Stomach smooth muscle (tissue), 2 donors: Measurements from ENCODE around the gene CCDC170.

Experiments
- H3K27ac ChIP-seq: one replicate; pipeline ENCODE4 v1.7.0; 2013; ENCODE audit warnings: mild to moderate bottlenecking, low read length, inconsistent platforms
- H3K27me3 ChIP-seq, 2 donors: one replicate each; pipeline ENCODE4 v1.7.0; 2013; ENCODE audit warnings: low read length in 2 of 2; ENCODE audit not compliant: insufficient read depth in 2 of 2, control insufficient read depth in 1 of 2
- H3K36me3 ChIP-seq, 2 donors: one replicate each; pipeline ENCODE4 v1.7.0; 2013; ENCODE audit warnings: low read length in 2 of 2; ENCODE audit not compliant: control insufficient read depth in 2 of 2, insufficient read depth in 2 of 2
- H3K4me1 ChIP-seq: one replicate; pipeline ENCODE4 v1.7.0; 2013; ENCODE audit warnings: low read length; ENCODE audit not compliant: control insufficient read depth, insufficient read depth
- H3K4me3 ChIP-seq, 2 donors: one replicate each; pipeline ENCODE4 v1.7.0; 2013; ENCODE audit warnings: low read length in 2 of 2
- H3K9ac ChIP-seq, 2 donors: one replicate each; pipeline ENCODE4 v1.7.0; 2013; ENCODE audit warnings: low read length in 2 of 2, mild to moderate bottlenecking in 1 of 2
- H3K9me3 ChIP-seq, 2 donors: one replicate each; pipeline ENCODE4 v1.7.0; 2013; ENCODE audit warnings: low read length in 2 of 2; ENCODE audit not compliant: control insufficient read depth in 2 of 2
- donor health status: healthy.
- donor health status: Pancreatic carcinoma.

The CCDC170 gene

DNA sequence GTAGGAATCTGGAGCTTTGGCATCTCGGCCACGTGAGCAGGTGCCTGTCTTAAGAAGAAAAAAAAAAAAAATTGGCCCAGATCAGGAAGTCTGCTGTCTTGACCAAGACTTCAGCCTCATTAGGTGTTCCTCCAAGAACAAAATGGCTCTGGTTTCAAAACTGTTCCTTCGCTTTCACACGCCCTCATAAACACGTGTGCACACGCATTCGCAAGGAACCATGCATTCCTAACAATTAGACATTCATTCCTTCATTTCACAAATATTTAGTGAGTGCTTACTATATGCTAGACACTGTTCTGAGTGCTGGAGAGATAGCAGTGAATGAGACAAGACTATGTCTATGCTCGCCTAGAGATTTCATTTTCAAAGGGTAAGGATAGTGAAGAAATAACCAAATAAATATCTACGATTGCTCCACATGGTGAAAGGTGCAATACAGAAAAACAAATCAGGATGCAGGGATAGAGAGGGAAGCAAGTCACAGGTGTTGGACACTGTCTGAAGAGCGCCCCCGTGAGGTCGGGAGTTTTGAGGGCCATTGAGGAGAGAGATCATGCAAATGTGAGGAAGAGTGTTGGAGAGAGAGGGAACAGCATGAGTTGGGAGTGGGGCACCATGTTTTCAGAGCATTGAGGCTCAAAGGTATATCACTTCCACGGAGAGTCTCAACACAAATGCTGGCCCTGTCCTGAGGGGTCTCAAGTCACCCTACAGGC lies 53.3 kb downstream of the CCDC170 start:
- Histone ChIP-seq H3K27me3 (no peaks in the 10 kb centered on the region), H3K9me3 (peaks cover 4 to 9% of the 10 kb centered on the region in 2 donors), H3K36me3 (no peaks in the 10 kb centered on the region), H3K9ac (no peak overlapping the region), H3K4me1 (no peaks in the 10 kb centered on the region), H3K27ac (no peak overlapping the region), H3K4me3 (no peak overlapping the region)

DNA sequence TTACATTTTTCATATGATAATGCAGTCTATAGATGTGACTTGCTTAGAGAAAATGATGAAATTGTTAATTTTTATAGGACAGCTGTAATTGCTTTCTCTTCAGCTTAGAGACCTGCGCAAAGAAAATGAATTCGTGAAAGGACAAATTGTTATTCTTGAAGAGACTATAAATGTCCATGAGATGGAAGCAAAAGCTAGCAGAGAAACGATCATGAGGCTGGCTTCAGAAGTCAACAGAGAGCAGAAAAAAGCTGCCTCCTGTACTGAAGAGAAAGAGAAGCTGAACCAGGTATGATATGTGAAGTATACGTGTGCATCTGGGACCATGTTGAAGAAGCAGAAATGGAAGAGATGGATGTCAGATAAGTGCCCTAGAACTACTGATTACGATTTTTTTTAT lies 54.4 kb downstream of the CCDC170 start:
- Histone ChIP-seq H3K27me3 (no peaks in the 10 kb centered on the region), H3K9me3 (peaks cover 4 to 9% of the 10 kb centered on the region in 2 donors), H3K4me3 (no peak overlapping the region), H3K4me1 (no peaks in the 10 kb centered on the region), H3K9ac (no peak overlapping the region), H3K27ac (no peak overlapping the region), H3K36me3 (no peaks in the 10 kb centered on the region)

DNA sequence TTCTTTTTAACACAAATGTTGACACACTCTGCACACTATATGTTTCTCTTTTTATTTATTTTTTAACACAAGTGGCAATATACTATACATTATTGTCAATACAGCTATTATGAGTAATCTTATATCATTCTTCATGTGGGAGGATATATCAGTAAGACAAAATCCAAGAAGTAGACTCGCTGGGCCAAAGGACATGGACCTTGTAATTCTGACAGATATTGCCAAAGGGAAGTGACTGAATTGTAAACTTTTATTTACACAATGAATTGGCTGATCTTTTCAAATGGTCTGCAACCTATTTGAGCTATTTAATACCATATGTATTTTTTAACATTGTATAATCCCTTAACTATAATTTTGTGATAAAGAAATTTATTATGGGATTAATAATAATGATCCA lies 56.0 kb downstream of the CCDC170 start:
- Histone ChIP-seq H3K4me1 (no peaks in the 10 kb centered on the region), H3K9me3 (peaks cover 4 to 9% of the 10 kb centered on the region in 2 donors), H3K27ac (no peak overlapping the region), H3K9ac (no peak overlapping the region), H3K36me3 (no peaks in the 10 kb centered on the region), H3K27me3 (no peaks in the 10 kb centered on the region), H3K4me3 (no peak overlapping the region)

DNA sequence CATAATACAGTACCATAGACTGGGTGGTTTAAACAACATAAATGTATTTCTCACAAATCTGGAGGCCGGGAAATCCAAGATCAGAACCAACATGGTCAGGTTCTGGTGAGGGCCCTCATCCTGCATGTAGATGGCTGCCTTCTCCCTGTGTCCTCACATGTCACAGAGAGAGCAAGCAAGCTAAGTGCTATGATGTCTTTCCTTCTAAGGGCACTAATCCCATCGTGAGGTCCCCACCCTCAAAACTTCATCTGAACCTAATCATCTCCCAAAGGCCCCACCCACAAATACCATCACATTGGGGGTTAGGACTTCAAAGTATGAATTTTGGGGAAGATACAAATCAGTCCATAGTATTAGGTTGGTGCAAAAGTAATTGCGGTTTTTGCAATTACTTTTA lies 56.8 kb downstream of the CCDC170 start:
- no peaks in the 10 kb centered on the region for H3K4me1 ChIP-seq
- no peaks in the 10 kb centered on the region for H3K36me3 ChIP-seq
- no peak overlapping the region for H3K9ac ChIP-seq
- H3K9me3 ChIP-seq = peaks cover 4 to 9% of the 10 kb centered on the region in 2 donors
- no peak overlapping the region for H3K27ac ChIP-seq
- H3K4me3 ChIP-seq = no peak overlapping the region
- H3K27me3 ChIP-seq = no peaks in the 10 kb centered on the region

DNA sequence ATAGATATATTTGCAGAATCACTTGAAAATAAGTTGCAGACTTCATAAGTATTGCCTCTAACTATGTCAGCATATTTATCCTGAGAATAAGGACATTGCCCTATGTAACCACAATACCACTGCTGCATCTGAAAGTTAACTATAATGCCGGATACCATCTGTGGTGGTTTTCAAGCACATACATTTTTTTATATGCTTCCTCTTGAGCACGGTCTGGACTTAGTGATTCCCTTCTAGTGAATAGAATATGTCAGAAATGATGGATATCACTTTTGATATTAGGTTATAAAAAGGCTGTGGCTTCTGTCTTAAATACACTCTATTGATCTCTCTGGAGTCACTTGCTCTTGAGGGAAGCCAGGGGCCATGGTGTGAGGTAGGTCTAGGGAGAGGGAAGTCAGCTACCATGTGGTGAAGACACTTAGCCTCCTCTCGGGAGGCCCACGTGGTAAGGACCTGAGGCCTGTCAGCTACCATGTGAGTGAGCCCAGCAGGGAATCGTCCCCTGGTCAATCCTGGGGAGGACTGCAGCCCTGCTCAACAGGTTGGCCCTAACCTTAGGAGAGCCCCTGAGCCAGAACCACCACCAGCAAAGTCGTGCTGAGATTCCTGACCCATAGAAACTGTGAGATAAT lies 57.5 kb downstream of the CCDC170 start:
- no peaks in the 10 kb centered on the region for H3K27me3 ChIP-seq
- no peaks in the 10 kb centered on the region for H3K4me1 ChIP-seq
- no peak overlapping the region for H3K9ac ChIP-seq
- H3K27ac ChIP-seq = no peak overlapping the region
- peaks cover 4 to 9% of the 10 kb centered on the region in 2 donors for H3K9me3 ChIP-seq
- no peaks in the 10 kb centered on the region for H3K36me3 ChIP-seq
- no peak overlapping the region for H3K4me3 ChIP-seq

DNA sequence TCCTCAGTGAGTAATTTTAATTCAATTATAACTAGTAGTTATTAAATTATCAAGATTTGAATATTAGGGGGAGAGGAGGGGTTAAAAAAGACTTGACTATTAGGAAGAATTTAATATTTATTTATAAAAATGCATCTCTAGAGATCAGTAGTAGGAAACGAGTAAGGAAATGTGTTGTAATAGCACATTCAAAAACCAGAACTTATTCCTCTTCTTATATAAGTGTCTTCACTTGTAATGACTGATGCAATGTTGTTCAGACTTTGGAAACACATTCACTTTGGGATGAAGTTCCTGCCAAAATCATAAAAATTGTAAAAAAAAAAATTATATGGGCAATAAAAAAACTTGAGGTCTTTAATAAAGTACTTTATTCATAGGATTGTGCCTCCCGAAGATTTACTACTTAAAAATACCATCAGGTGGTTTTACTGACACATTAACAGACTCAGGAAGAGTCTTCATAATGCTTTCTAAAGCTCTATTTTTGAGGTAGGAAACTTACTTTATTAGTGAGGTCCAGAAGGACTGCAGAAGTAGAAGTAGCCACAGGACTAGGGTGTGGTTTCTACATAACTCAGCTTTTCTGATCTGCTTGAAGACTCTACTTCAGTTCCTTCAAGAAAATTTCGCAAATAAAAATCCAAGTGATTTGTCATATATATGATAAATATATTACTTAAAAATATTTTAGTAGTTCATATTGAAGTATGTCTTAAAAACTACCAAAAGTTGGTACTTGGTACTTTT lies 59.8 kb downstream of the CCDC170 start:
- Histone ChIP-seq H3K4me1 (no peaks in the 10 kb centered on the region), H3K27ac (no peak overlapping the region), H3K9me3 (peaks cover 4 to 9% of the 10 kb centered on the region in 2 donors), H3K9ac (no peak overlapping the region), H3K27me3 (no peaks in the 10 kb centered on the region), H3K36me3 (no peaks in the 10 kb centered on the region), H3K4me3 (no peak overlapping the region)

DNA sequence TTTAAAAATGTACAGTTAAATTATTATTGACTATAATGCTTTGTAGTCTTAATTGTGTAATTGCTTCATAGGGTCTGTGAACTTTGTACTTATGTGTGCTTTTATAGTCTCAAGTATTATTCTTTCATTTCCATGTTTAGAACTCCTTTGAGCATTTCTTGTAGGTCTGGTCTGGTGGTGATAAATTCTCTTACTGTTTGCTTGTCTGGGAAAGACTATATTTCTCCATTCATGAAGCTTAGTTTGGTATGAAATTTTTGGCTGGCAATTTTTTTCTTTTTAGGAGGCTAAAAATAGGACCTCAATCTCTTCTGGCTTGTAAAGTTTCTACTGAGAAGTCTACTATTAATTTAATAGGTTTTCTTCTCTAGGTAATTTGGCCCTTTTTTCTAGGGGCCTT lies 67.4 kb downstream of the CCDC170 start:
- H3K9me3 ChIP-seq = peaks cover 7 to 18% of the 10 kb centered on the region in 2 donors

DNA sequence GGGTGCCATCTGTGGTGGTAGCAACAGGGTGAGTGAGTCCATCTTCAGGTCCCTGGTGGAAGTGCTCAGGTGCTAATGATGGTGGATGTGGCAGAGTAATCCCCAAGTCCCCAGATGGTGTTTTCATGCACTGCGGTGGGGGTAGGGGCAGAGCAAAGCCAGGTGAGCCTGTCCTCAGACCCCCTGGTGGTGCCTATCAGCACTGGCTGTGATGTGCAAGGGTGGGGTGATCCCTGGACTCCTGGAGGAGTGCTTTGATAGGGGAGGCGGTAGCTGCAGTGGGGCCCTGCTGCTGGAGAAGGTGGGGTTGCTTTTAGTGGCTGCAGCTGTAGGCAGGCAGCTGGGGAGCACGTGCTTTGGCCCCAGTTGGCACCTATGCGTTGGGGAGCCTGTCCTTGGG lies 70.8 kb downstream of the CCDC170 start:
- H3K27ac ChIP-seq = no peak overlapping the region
- H3K4me1 ChIP-seq = no peaks in the 10 kb centered on the region
- no peaks in the 10 kb centered on the region for H3K36me3 ChIP-seq
- no peak overlapping the region for H3K9ac ChIP-seq
- H3K9me3 ChIP-seq = peaks cover 7 to 18% of the 10 kb centered on the region in 2 donors
- no peak overlapping the region for H3K4me3 ChIP-seq
- no peaks in the 10 kb centered on the region for H3K27me3 ChIP-seq

More for the DNA sequence above, 67.4 kb downstream of the CCDC170 start:
- Histone ChIP-seq H3K9ac (no peak overlapping the region), H3K27ac (no peak overlapping the region), H3K27me3 (no peaks in the 10 kb centered on the region), H3K4me1 (no peaks in the 10 kb centered on the region), H3K4me3 (no peak overlapping the region), H3K36me3 (no peaks in the 10 kb centered on the region)

DNA sequence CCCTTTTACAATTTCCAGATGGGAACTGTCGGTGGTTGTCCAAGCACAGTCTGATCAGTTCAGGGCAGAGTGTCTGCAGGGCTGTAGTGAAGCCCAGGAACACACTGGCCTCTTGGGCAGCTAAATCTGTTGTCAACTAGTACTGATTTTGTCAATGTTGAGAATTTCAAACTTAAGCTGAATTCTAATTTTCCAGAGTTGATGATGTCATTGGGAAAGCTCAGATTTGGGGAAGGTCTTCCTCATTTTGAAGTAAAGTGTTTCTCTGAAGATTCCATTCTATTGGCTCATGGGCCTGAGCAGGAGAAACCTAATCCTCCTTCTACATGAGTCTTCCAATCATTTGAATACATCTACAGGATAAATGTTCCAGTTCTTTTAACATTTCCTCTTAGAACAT lies 72.1 kb downstream of the CCDC170 start:
- Histone ChIP-seq H3K36me3 (no peaks in the 10 kb centered on the region), H3K27me3 (no peaks in the 10 kb centered on the region), H3K9ac (no peak overlapping the region), H3K4me3 (no peak overlapping the region), H3K4me1 (no peaks in the 10 kb centered on the region), H3K27ac (no peak overlapping the region), H3K9me3 (peaks cover 7 to 18% of the 10 kb centered on the region in 2 donors)

DNA sequence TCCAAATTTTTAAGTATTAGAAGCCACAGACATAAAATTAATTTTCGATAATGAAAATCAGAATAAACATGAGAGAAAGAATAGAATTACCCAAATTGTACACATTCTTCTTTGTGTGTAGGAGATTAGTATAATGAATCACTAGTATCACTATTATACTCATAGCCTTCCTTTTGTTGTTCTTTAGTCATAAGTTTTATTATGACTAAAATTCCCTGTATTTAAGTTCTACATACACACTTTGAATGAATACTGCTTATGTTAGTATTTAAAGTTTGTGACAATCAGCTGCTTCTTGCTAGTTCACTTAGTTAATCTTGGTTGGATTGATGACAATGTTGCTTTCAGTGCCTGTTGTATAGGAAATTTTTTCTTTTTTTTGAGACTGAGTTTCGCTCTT lies 72.7 kb downstream of the CCDC170 start:
- H3K9me3 ChIP-seq = peaks cover 7 to 18% of the 10 kb centered on the region in 2 donors

More for the DNA sequence above, 72.7 kb downstream of the CCDC170 start:
- H3K27ac ChIP-seq = no peak overlapping the region
- H3K36me3 ChIP-seq = no peaks in the 10 kb centered on the region
- H3K4me3 ChIP-seq = no peak overlapping the region
- no peak overlapping the region for H3K9ac ChIP-seq
- no peaks in the 10 kb centered on the region for H3K27me3 ChIP-seq
- H3K4me1 ChIP-seq = no peaks in the 10 kb centered on the region
